OCI-LY1 (cell line): ENCODE results near the gene TENM4.
"Not testable (repeated sequence)": the region's sequence is repeated elsewhere in the genome, so short reads cannot be mapped to it uniquely, and the experiment has no call there.

Experiments used
- H2AFZ ChIP-seq: fragments of 200-600 bp; sonication (generic), shearing (Covaris generic); 2 replicates; pipeline ENCODE4 v1.6.0; 2014; ENCODE audit warnings: antibody characterized with exemption, mild to moderate bottlenecking, low read length
- H3F3A ChIP-seq: fragments of 200-600 bp; sonication (generic), shearing (Covaris generic); 2 replicates; pipeline ENCODE4 v1.6.0; 2014; ENCODE audit warnings: mild to moderate bottlenecking, antibody characterized with exemption, low read length, moderate library complexity; ENCODE audit not compliant: insufficient read depth
- H3K27ac ChIP-seq: fragments of 200-600 bp; sonication (generic); 2 replicates; pipeline ENCODE4 v1.5.1; 2014; ENCODE audit warnings: low read length, mixed run types, mild to moderate bottlenecking, low read depth; ENCODE audit not compliant: poor library complexity, severe bottlenecking
- H3K27me3 ChIP-seq: fragments of 200-600 bp; sonication (generic); 2 replicates; pipeline ENCODE4 v1.6.0; 2014; ENCODE audit warnings: antibody characterized with exemption, mild to moderate bottlenecking, low read length, moderate library complexity; ENCODE audit not compliant: insufficient read depth
- H3K36me3 ChIP-seq: fragments of 200-600 bp; sonication (generic); 2 replicates; pipeline ENCODE4 v1.6.1; 2014; ENCODE audit warnings: mild to moderate bottlenecking, antibody characterized with exemption, low read length, moderate library complexity, mixed read lengths; ENCODE audit not compliant: insufficient read depth
- H3K4me1 ChIP-seq: fragments of 200-600 bp; sonication (generic); 2 replicates; pipeline ENCODE4 v1.5.1; 2014; ENCODE audit warnings: mild to moderate bottlenecking, low read length, moderate library complexity; ENCODE audit not compliant: insufficient read depth, severe bottlenecking
- H3K4me2 ChIP-seq: fragments of 200-600 bp; sonication (generic), shearing (Covaris generic); 2 replicates; pipeline ENCODE4 v1.6.1; 2014; ENCODE audit warnings: low read length
- H3K4me3 ChIP-seq: fragments of 200-600 bp; sonication (generic); 2 replicates; pipeline ENCODE4 v1.5.1; 2014; ENCODE audit warnings: low read length, low read depth, mild to moderate bottlenecking, mixed read lengths; ENCODE audit not compliant: poor library complexity, severe bottlenecking
- H3K79me2 ChIP-seq: fragments of 200-600 bp; shearing (Covaris generic); 2 replicates; pipeline ENCODE4 v1.6.1; 2016; ENCODE audit warnings: mixed run types, low read length, mixed read lengths; ENCODE audit not compliant: insufficient read depth
- H3K9ac ChIP-seq: fragments of 200-600 bp; sonication (generic), shearing (Covaris generic); 2 replicates; pipeline ENCODE4 v1.6.1; 2014; ENCODE audit warnings: mild to moderate bottlenecking, low read length, mixed read lengths
- H3K9me2 ChIP-seq: fragments of 200-600 bp; sonication (generic), shearing (Covaris generic); 2 replicates; pipeline ENCODE4 v1.6.1; 2014; ENCODE audit warnings: low read depth, mild to moderate bottlenecking, low read length, mixed read lengths
- H3K9me3 ChIP-seq: fragments of 200-600 bp; shearing (Covaris generic); 2 replicates; pipeline ENCODE4 v1.6.1; 2014; ENCODE audit warnings: low read length, mixed read lengths
- H4K20me1 ChIP-seq: fragments of 200-600 bp; sonication (generic), shearing (Covaris generic); 2 replicates; pipeline ENCODE4 v1.6.0; 2016; ENCODE audit warnings: mild to moderate bottlenecking, low read length; ENCODE audit not compliant: insufficient read depth
- EZH2 ChIP-seq: fragments of 200-600 bp; sonication (generic), shearing (Covaris generic); IDR thresholded peaks from 2 replicates; pipeline ENCODE4 v1.8.0; 2017; ENCODE audit warnings: borderline replicate concordance, mixed run types, mild to moderate bottlenecking, antibody characterized with exemption, low read length, moderate library complexity, mixed read lengths
- TF ChIP-seq, protein P1 (sequence below): fragments of 200-600 bp; sonication (generic), shearing (Covaris generic); IDR thresholded peaks from 2 replicates; pipeline ENCODE4 v1.5.1; 2017; ENCODE audit warnings: mild to moderate bottlenecking, antibody characterized with exemption, low read length, moderate library complexity, mixed read lengths

Gene TENM4

DNA sequence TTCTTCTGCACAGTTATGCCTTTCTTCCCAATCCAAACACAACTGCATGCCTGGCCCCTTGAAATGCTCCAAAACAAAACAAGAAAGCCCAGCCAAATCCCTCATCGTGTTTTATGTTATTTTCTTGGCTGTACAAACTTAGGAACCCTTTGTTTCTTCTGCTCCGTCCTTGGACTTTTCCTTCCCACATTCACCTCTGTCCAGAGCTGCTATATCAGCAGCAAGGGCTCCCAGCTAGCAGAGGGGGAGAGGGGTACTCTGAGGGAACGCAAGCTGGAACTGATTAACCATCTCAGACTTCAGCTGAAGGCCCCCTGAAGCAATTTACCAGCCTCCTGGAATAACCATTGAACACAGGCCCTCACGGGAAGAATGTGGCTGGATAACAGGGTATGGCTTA is 214.7 kb downstream of the TENM4 start:
- TF ChIP-seq, protein P1, sequence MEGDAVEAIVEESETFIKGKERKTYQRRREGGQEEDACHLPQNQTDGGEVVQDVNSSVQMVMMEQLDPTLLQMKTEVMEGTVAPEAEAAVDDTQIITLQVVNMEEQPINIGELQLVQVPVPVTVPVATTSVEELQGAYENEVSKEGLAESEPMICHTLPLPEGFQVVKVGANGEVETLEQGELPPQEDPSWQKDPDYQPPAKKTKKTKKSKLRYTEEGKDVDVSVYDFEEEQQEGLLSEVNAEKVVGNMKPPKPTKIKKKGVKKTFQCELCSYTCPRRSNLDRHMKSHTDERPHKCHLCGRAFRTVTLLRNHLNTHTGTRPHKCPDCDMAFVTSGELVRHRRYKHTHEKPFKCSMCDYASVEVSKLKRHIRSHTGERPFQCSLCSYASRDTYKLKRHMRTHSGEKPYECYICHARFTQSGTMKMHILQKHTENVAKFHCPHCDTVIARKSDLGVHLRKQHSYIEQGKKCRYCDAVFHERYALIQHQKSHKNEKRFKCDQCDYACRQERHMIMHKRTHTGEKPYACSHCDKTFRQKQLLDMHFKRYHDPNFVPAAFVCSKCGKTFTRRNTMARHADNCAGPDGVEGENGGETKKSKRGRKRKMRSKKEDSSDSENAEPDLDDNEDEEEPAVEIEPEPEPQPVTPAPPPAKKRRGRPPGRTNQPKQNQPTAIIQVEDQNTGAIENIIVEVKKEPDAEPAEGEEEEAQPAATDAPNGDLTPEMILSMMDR, result no peak
- TF ChIP-seq EZH2, result no peak
- no peak overlapping the region for H2AFZ ChIP-seq
- no peak overlapping the region for H3K27ac ChIP-seq
- H3K4me2 ChIP-seq, result no peak overlapping the region
- H3K9me3 ChIP-seq, result no peaks in the 10 kb centered on the region
- H3K9ac ChIP-seq, result no peak overlapping the region
- H3K36me3 ChIP-seq, result no peaks in the 10 kb centered on the region
- no peaks in the 10 kb centered on the region for H4K20me1 ChIP-seq
- H3K79me2 ChIP-seq, result no peaks in the 10 kb centered on the region
- no peaks in the 10 kb centered on the region for H3K27me3 ChIP-seq
- H3K4me1 ChIP-seq, result no peaks in the 10 kb centered on the region
- no peak overlapping the region for H3K4me3 ChIP-seq
- no peaks in the 10 kb centered on the region for H3F3A ChIP-seq
- no peaks in the 10 kb centered on the region for H3K9me2 ChIP-seq

DNA sequence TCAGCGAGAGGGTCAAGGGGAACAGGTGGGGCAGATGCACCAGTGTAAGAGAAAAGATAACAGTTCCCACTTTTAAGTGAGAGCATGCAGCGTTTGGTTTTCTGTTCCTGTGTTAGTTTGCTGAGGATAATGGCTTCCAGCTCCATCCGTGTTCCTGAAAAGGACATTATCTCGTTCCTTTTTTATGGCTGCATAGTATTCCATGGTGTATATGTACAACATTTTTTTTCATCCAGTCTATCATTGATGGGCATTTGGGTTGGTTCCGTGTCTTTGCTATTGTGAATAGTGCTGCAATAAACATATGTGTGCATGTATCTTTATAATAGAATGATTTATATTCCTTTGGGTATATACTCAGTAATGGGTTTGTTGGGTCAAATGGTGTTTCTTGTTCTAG is 218.7 kb downstream of the TENM4 start:
- not testable (repeated sequence) for H2AFZ ChIP-seq, H3K27me3 ChIP-seq, H3K4me1 ChIP-seq, H3K4me2 ChIP-seq, H4K20me1 ChIP-seq, H3K9me3 ChIP-seq, H3K27ac ChIP-seq, H3K9ac ChIP-seq, H3K79me2 ChIP-seq, H3F3A ChIP-seq, H3K4me3 ChIP-seq, H3K9me2 ChIP-seq, H3K36me3 ChIP-seq

- Histone ChIP-seq H2AFZ (no peak overlapping the region), H3K79me2 (no peaks in the 10 kb centered on the region), H3K27ac (no peak overlapping the region), H3K4me2 (no peak overlapping the region), H3K9me2 (no peaks in the 10 kb centered on the region), H3K36me3 (no peaks in the 10 kb centered on the region), H4K20me1 (no peaks in the 10 kb centered on the region), H3F3A (no peaks in the 10 kb centered on the region), H3K9me3 (no peaks in the 10 kb centered on the region), H3K9ac (no peak overlapping the region), H3K27me3 (no peaks in the 10 kb centered on the region), H3K4me1 (no peaks in the 10 kb centered on the region), H3K4me3 (no peak overlapping the region)
- TF ChIP-seq EZH2, result no peak
- TF ChIP-seq, protein P1, result no peak
Measured at GRCh38 chr11:79221444-79222130, 219.2 kb downstream of the TENM4 start.

DNA sequence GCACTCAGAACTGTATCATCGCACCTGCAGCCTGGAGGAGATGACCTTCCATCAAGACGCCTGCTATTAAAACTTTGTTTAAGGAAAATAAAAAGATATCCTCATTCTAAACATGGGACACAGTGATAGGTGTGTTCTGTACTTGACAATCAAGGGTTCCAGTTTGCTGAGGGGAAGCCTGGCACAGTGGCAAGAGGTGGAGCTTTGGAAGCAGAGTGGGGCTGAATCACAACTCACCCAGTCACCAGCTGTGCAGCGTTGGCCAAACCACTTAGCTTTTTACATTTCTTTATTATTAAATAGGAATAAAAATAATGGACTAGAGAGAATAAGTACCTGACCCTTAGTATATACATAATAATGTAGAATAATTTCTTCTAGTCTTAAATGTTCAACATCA is 220.7 kb downstream of the TENM4 start:
- no peaks in the 10 kb centered on the region for H3K4me1 ChIP-seq
- no peaks in the 10 kb centered on the region for H3F3A ChIP-seq
- no peak overlapping the region for H3K4me3 ChIP-seq
- no peak overlapping the region for H3K27ac ChIP-seq
- H3K9ac ChIP-seq, result no peak overlapping the region
- H3K9me2 ChIP-seq, result no peaks in the 10 kb centered on the region
- TF ChIP-seq, protein P1, result no peak
- no peak for TF ChIP-seq EZH2
- H3K27me3 ChIP-seq, result no peaks in the 10 kb centered on the region
- no peak overlapping the region for H2AFZ ChIP-seq
- H3K36me3 ChIP-seq, result no peaks in the 10 kb centered on the region
- H4K20me1 ChIP-seq, result no peaks in the 10 kb centered on the region
- no peaks in the 10 kb centered on the region for H3K79me2 ChIP-seq
- H3K4me2 ChIP-seq, result no peak overlapping the region
- no peaks in the 10 kb centered on the region for H3K9me3 ChIP-seq
